Suppressor macrophage treated with lipopolysaccharide for 1 hour (primary cell): ENCODE data around the gene AFF2.
"Not testable (repeated sequence)": the region's sequence is repeated elsewhere in the genome, so short reads cannot be mapped to it uniquely, and the experiment has no call there.

ENCODE experiments used
- DNase-seq, 3 donors: peaks; one replicate each; pipeline ENCODE4 v3.0.0-alpha.2; 2020 to 2022

The AFF2 gene

GRCh38 chrX:148871422-148872160 lies 371.2 kb downstream of the AFF2 start:
- no peak for DNase-seq

DNA sequence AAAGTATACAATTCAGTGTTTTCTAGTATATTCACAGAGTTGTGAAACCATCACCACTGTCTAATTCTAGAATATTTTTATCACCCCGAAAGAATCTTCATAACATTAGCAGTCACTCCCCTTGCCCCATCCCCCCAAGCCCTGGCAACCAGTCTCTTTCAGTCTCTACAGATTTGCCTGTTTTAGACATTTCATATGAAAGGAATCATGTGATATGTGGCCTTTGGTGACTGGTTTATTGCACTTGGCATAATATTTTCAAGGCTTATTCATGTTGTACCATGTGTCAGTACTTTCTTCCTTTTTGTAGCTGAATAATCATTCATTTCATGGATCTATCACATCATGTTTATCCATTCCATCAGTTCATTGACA lies 371.7 kb downstream of the AFF2 start:
- DNase-seq = no peak

- no peak for DNase-seq
Measured at GRCh38 chrX:148872881-148873280, 372.5 kb downstream of the AFF2 start.

- DNase-seq = no peak
Measured at GRCh38 chrX:148874636-148875246, 374.3 kb downstream of the AFF2 start.

DNA sequence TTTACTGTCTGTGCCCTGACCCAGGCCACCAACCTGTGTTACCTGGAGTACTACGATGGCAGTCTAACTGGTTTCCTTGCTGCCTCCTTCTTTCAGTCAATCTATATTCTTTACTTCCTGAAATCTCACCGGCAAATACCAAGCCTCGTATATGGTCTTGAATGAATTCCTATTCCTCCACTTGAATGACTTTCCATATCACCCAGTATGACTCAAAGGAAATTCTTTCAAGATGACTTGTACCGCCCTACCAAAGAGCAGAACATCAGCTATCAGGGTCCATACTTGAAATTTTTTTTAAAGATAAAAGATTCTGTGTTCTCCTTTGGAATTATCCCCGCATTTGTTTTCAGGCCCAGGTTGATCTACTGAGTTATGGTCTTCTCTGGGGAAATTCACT lies 378.0 kb downstream of the AFF2 start:
- DNase-seq = no peak

GRCh38 chrX:148885203-148885602 lies 384.8 kb downstream of the AFF2 start:
- DNase-seq = no peak

GRCh38 chrX:148893395-148893794 lies 393.0 kb downstream of the AFF2 start:
- DNase-seq = no peak

DNA sequence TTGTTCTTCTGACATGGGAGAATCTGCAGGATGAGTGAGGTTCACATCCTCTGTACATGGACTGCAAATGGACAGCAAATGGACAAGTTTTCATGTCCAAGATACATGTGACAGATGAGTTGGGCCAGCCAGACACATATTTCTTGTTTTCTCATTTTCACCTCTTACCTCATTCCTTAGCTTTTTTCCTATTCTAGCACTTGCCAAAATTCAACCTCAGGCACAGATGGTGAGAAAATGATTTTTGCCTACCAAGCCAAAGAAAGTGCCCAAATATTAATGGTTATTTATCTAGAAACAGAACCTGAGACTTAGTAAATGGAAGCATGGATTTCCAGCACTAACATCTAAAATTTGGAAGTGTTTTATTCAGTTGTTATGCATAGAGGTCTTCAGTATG lies 402.2 kb downstream of the AFF2 start:
- DNase-seq = no peak

GRCh38 chrX:148903176-148903575 lies 402.8 kb downstream of the AFF2 start:
- DNase-seq = no peak

DNA sequence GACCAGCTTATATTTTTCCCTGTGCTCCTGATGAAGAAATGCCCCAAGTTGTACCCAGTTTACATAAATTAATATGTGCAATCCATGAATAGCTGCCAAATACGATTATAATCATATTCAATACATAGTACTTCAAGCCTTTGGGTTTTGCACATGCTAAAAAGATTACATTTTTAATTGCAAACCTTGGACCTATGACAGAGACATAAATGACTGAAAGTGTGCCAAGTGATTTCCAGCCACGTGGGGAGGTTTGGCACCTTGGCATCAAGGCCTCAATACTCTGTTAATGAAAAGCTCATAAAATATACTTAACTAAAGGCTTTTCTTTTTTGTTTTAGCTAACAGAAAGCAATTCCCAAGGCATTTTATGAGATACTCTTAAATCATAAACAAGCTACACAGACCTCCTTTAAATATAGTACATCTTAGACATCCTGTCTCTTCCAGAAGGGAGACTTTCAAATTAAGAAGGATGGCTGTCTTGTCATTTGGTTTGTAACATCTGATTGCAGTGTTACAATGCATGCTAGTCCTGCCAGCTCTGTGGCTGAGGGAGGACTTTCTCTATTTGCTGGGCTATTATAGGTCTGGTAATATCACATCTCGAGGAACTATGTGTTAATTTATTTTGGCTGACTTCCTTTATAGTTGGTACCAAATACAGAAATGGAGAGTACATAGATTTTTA lies 404.1 kb downstream of the AFF2 start:
- no peak for DNase-seq

DNA sequence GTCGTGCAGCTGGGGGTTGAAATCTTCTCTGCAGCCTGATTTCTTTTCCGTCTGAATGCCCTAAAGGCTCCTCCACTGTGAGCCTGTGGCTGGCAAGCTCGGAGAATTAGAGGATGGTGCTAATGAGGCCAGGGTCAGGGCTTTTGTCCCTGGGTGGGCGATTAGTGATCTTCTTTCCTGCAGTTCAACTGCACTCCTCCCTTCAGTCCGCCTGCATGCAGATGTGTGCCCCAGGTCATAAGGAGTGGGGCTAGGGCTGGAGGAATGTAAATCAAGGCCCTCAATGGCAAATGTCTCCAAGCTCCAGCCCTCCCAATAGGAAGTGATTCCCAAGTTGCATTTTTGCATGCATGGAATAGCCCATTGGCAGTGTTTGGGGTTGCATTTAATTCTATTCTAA lies 405.0 kb downstream of the AFF2 start:
- no peak for DNase-seq

- DNase-seq = not testable (repeated sequence)
Measured at GRCh38 chrX:148906628-148907027, 406.2 kb downstream of the AFF2 start.

GRCh38 chrX:148909758-148910157 lies 409.3 kb downstream of the AFF2 start:
- no peak for DNase-seq

- no peak for DNase-seq
Measured at GRCh38 chrX:148913971-148914370, 413.6 kb downstream of the AFF2 start.

- DNase-seq = no peak
Measured at GRCh38 chrX:148914783-148915182, 414.4 kb downstream of the AFF2 start.

DNA sequence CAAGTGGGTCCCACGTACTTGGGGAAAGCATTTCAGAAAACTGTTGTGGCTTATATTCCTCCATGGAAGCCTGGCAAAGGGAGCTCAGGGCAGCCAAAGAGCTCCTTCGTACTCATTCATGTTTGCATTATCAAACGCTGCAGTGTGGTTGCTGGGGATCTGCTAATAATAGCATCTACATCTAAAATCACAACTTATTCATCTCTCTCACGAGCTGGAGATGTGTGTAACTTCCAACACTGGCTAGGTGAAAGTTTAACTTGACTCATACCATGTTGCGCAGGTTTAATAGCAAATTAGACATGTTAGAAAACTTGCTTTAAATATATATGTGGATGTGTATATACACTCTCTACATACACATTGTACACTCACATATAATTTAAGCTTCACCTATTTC lies 415.1 kb downstream of the AFF2 start:
- DNase-seq = no peak

DNA sequence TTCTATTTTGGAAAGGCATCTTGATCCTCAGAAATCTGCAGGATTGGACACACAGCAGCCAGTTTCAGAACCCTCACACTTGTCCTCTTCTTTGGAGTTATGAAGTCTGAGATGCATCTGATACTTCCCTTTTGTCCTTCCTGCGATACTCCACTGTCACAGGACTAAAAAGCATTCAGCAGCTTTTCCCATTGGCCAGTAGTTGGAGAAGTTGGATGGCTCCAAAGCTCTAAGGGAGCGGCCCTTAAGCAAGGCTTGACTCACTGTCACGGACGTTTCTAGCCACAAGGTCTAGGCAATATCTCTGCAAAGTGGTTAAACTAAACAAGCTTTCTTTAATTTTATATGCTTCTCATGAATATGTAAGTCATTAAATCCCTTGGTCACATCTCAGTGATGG lies 417.0 kb downstream of the AFF2 start:
- DNase-seq = peak; percentile 19 to 34 (median 22)

GRCh38 chrX:148923631-148924030 lies 423.2 kb downstream of the AFF2 start:
- DNase-seq = no peak

GRCh38 chrX:148926371-148926770 lies 426.0 kb downstream of the AFF2 start:
- DNase-seq = no peak

DNA sequence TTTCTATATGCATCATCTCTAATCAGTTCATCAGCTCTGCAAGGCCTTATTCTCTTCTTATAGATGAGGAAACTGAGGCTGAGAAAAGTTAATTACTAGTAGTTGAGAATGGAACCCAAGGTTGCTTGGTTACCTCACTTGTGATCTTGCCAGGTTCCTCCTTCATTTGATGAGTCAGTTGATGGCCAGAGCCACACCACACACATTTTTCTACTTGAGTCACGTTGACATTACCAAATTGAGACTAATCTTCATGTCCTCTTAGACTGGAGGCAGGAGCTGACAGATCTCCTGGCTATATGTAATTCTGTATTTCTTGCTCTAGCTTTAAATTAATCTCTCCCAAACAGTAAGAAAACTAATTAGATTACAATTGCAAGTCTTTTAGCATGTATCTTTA lies 428.4 kb downstream of the AFF2 start:
- peak; percentile 27 to 47 (median 45) for DNase-seq

- peak; percentile 16 to 28 (median 24) for DNase-seq
Measured at GRCh38 chrX:148929686-148930085, 429.3 kb downstream of the AFF2 start.

- peak; percentile 52 to 65 (median 61) for DNase-seq
Measured at GRCh38 chrX:148930206-148930729, 429.9 kb downstream of the AFF2 start.

- DNase-seq = no peak
Measured at GRCh38 chrX:148933881-148934280, 433.5 kb downstream of the AFF2 start.

DNA sequence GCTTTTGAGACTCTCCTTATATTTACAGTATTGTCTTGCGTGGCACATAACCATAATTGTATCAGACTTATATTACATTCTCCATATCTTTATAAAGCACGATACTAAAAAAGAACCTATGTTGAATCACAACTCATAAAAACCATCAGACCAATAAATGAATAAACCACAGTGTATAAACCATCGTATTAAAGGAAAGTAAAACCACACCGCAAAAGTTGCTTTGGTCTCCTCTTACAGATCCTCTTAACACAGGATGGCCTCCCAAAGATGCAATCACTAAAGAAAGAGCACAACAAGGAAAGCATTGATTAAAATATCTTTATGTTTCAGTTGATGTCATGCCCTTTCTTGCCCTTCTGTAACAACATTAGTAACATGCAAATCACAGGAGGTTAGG lies 437.9 kb downstream of the AFF2 start:
- DNase-seq = no peak
